Activated T-cell treated with anti-CD3 and anti-CD28 coated beads, Interleukin-2, amount 50 U/mL, for 1 hour (primary cell): Measurements from ENCODE around the gene SPRR2F.
"Not testable (repeated sequence)": the region's sequence is repeated elsewhere in the genome, so short reads cannot be mapped to it uniquely, and the experiment has no call there.

Experiments used
- DNase-seq: peaks from one replicate; pipeline ENCODE4 v3.0.0-alpha.2; 2020

SPRR2F gene, protein sequence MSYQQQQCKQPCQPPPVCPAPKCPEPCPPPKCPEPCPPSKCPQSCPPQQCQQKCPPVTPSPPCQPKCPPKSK

DNA sequence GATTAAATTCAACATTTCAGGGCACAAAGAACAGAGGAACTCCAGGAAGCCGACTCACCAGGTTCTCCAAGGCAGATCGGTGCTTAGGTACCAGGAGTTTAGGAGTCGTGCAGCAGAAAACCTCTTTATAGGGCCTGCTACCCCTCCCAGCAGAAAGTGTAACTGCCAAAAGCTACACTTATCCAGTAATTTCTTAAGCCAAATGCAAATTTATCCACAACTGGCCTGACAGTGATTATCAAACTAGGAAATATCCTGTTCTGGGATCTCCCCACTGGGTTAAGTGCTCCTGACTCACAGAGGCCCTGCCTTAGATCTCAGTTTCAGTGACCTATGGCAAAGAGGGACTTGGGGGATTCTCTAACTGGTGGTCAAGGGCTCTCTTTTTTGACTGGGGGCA is at the start of gene SPRR2F:
Gene SPRR2F (minus strand): TSS at position 101 of the 400 bp plus-strand sequence. CDS start 783 bp downstream, outside the sequence.
- no peak for DNase-seq

DNA sequence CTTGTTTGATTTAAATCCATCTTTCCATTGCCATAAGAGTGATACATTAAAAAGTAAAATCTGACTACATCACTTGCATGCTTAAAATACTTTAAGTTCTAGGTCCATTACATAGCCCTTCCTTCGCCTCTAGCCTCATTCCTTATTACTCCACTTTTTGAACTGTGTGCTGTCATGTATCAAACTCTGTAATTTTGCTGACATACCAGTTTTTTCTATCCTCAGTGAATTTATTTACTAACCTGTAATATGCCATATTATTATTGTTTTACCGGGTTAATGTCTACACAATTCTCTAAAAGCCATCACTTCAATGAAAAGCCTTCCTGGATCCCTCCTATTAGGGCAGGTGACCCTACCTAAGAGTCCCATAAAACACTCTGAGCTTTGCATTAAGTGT is 42.2 kb upstream of the SPRR2F start:
- DNase-seq, result no peak

DNA sequence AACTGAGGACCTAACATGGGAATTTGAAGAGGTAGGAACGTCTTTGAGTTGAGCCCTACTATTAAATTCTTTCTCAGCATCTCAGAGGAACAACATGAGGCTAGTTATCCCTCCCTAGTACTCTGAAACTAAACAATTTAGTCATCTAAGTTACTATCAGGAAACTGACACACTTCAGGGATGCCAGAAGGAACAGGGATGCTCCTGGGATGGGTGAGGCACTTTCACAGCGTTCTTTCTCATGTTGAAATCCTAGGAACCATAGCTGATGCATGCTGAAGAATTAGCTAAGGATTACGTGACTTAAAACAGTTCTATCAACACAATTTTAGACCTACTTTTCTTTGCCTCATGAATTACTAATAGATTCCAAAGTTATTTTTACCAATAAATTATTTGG is 39.2 kb upstream of the SPRR2F start:
- no peak for DNase-seq

- no peak for DNase-seq
These were observed 37.5 kb upstream of the SPRR2F start, which contains the start of gene SPRR2G for GRCh38 chr1:153150846-153151245. Gene SPRR2G (minus strand): TSS chr1:153150890. CDS start chr1:153150110, 780 bp downstream.

DNA sequence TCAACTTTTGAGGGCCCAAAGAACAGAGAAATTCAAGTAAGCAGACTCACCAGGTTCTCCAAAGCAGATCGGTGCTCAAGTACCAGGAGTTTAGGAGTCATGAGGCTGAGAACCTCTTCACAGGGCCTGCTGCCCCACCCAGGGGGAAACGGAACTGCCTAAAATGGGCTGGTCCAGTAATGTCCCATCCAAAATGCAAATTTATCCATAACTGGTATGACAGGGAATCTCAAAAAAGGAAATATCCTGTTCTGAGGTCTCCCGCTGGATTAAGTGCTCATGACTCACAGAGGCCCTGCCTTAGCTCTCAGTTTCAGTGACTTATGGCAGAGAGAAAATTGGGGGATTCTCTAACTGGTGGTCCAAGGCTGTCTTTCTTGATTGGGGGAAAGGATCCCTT is 28.1 kb upstream of the SPRR2F start:
- DNase-seq, result no peak

DNA sequence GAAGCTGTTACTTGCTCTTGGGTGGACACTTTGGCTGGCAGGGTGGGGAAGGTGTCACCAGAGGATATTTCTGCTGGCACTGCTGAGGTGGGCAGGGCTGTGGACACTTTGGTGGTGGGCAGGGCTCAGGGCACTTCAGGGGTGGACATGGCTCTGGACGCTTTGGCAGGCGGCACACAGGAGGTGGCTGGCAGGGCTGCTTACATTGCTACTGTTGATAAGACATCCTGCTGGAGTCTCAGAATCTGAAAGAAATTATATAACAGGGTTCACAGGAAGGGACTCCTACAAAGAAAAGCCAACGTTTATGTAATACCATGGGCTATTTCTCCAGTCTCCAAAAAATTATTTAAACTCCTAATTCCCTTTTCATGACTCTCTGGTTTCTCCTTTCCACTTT is 27.2 kb upstream of the SPRR2F start:
- DNase-seq, result no peak

DNA sequence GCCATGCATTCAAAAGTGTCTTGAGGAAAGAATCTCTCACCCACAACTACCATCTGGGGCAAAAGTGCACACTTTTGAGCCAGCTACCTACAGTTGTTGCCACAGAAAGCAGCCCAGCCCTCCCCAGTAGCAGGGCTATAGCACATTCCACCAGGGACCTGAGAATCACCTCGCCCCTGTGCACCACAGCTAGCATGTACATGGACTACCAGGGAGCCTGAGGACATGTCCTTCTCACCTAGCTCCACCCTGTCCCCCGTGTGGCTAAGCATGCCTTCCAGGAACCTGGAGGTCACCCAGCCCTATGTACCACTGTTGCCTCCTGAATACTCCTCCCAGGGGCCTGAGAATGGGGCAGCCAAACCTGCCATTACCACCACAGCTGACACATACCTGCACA is 20.4 kb upstream of the SPRR2F start:
- DNase-seq, result no peak

DNA sequence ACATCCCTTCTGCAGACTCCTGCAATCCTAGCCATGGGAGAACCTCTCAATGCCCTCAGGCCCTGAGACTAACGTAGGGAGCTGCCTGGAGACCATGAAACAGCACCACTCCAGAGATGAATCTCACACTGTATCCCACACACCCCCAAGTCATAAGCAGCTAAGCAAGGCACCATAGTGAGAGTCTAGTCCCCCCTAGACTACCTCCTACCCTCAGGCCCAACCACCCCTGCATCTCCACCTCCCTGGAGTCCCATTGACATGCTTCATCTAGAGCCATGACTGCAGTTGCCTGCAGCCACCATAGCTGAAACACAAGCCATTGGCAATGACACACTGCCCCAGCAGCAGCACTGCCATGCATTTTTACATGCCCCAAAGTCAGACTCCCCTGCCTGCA is 20.0 kb upstream of the SPRR2F start:
- DNase-seq, result no peak

- DNase-seq, result not testable (repeated sequence)
These were observed 15.4 kb upstream of the SPRR2F start for GRCh38 chr1:153128688-153129087.

- no peak for DNase-seq
These were observed 14.0 kb upstream of the SPRR2F start for GRCh38 chr1:153127296-153127695.

DNA sequence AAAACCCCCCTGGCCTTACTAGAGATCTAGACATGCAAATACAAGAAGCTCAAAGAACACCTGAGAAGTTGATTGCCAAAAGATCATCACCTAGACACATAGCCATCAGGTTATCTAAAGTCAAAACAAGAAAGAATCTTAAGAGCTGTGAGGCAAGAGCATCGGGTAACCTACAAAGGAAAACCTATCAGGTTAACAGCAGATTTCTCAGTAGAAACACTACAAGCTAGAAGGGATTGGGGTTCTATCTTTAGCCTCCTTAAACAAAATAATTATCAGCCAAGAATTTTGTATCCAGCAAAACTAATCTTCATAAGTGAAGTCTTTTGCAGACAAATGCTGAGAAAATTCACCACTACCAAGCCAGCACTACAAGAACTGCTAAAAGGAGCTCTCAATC is 12.2 kb upstream of the SPRR2F start:
- no peak for DNase-seq

GRCh38 chr1:153123793-153124192 is 10.5 kb upstream of the SPRR2F start:
- not testable (repeated sequence) for DNase-seq

DNA sequence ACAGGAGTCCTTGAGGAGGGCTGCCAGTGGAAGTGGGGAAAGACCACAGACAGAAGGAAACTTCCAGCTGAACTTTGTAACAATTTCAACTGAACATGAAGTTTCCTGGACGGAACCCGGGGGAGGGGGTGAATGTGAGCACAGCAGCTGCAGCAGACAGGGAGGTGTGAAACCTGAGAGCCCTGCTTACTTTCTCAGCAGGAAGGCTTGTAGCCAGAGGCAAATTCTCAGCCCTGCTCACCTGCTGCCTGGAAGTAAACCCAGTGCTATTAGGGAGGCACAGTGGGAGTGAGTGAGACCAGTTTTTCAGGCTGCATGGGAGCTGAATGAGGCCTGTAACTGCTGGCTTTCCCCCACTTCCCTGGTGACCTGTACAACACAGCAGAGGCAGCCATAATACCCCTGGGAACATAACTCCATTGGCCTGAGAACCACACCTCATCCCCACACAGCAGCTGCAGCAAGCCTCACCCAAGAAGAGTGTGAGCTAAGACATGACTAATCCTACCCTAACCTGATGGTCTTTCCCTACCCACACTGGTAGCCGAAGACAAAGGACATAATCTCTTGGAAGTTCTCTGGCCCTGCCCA is 9.6 kb upstream of the SPRR2F start:
- no peak for DNase-seq

DNA sequence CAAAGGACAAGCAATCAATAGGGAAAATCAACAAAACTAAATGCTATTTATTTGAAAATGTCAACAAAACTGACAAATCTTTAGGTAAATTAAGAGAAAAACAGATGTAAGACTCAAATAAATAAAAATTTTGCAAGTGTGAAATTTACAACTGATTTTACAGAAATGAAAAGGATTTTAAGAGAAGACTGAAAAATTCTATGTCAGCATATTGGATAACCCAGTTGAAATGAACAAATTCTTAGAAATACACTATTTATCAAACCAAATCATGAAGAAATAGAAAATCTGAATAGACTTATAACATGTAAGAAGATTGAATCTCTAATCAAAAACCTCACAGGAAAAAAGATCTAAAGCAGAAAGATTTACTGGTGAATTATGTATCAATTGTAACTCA is 7.6 kb upstream of the SPRR2F start:
- DNase-seq, result no peak

DNA sequence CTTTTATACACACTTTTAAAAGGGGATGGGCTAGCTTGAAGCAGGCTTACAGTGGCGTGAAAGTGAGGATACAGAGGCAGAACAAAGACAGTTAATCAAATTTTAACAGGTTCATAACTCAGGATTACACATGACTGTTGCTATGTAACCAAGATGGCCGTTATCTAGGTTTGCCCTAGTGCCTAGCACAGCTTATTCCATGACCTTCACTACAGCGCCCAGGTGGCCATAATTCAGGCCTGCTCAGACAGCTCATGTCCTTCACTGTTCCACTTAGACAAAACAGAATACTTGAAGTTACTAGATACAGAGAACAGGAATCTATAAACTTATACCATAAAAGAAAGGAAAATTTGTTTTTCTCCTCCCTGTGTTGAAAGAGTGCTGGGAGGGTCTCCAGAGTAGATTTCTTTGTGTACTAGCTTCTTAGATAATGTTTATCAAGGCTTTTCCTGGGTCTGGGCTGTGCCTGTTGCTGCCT is 6.2 kb upstream of the SPRR2F start:
- no peak for DNase-seq

GRCh38 chr1:153115264-153115663 is 1.9 kb upstream of the SPRR2F start:
- DNase-seq, result not testable (repeated sequence)

GRCh38 chr1:153112454-153112853 is 862 bp downstream of the SPRR2F start:
- not testable (repeated sequence) for DNase-seq

DNA sequence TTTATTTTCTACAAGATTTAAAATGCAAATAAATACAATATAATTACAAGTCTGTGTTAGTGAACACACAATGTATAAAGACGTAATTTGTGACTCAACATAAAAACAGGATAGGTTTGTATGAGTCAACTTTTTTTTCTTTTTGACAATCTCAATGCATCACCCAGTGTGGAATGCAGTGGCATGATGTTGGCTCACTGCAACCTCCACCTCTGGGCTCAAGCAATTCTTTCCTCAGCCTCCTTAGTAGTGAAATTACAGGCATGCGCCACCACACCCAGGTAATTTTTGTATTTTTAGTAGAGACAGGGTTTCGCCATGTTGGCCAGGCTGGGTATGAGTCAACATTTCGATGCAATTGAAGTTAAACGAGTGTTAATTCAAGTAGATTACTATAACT is 13.1 kb downstream of the SPRR2F start:
- DNase-seq, result no peak

DNA sequence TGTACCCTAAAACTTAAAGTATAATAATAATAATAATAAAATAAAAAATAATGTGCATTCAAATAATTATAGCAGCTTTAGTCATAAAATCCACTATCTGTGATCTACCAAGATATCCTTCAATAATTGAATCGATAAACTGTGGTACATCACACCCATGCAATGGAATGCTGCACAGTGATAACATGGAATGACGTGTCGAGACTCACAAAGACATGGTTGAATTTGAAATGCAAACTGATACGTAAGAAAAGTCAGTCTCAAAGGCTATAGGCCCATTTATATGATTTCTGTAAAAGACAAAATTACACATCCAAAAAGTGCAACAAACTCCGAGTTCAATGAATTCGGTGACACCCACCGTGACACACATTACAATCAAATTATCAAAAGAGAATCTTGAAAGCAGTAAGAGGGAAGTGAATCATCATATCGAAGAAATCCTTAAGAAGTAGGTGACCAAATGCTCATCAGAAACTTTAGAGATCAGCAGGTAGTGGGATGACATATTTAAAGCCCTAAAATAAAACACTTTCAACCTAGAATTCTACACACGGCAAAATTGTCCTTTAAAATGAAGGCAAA is 13.8 kb downstream of the SPRR2F start:
- no peak for DNase-seq

- no peak for DNase-seq
These were observed 17.6 kb downstream of the SPRR2F start for GRCh38 chr1:153095764-153096163.

DNA sequence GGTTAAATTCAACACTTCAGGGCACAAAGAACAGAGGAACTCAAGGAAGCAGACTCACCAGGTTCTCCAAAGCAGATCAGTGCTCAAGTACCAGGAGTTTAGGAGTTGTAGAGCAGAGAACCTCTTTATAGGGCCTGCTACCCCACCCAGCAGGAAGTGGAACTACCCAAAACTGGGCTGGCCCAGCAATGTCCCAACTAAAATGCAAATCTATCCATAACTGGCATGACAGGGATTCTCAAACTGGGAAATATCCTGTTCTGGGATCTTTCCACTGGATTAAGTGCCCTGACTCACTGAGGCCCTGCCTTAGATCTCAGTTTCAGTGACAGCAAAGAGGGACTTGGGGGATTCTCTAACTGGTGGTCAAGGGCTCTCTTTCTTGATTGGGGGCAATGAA is 18.9 kb downstream of the SPRR2F start, which contains the start of gene SPRR2E:
Gene SPRR2E (minus strand): TSS at position 101 of the 400 bp plus-strand sequence. CDS start 775 bp downstream, outside the sequence.
- no peak for DNase-seq

DNA sequence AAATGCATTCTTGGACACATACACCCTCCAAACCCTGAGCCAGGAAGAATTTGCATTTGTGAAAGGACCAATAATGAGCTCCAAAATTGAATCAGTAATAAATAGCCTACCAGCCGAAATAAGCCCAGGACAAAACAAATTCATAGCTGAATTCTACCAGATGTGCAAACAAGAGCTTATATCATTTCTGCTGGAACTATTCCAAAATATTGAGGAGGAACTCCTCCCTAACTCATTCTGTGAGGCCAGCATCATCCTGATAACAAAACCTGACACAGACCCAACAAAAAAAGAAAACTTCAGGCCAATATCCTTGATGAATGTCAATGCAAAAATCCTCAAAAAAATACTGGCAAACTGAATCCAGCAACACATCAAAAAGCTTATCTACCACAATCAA is 25.7 kb downstream of the SPRR2F start:
- DNase-seq, result no peak

DNA sequence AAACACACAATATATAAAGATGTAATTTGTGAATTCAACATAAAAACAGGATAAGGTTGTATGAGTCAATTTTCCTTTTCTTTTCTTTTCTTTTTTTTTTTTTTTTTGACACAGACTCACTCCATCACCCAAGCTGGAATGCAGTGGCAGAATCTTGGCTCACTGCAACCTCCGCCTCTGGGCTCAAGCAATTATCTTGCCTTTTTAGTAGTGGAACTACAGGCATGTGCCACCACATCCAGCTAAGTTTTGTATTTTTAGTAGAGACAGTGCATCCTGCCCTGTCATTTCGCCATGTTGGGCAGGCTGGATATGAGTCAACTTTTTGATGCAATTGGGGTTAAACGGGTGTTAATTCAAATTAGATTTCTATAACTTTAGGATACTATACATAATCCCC is 31.6 kb downstream of the SPRR2F start:
- no peak for DNase-seq
